PC-3 (cell line): Measurements from ENCODE around the gene KRI1. TPM values are rescaled to one million over a fixed set of nuclear protein-coding genes. Genes with fewer than 3 reads are reported as not detected.

ENCODE experiments used
- ATAC-seq: fragments of 200-7000 bp; cut with Tn5 transposase; 2 replicates; pipeline ENCODE4 v1.9.1; 2020; ENCODE audit warnings: mild to moderate bottlenecking, moderate library complexity
- BruUV-seq: library from RNA; stranded (reverse); fragments of 400-500 nt; replicated peaks from 2 replicates; lab custom pipeline; 2021; lab: Mats Ljungman, UMichigan
- CTCF ChIA-PET: fragments of 300-600 bp; sonication (Branson Sonifier 250); formaldehyde crosslinking; loops from one replicate; lab custom pipeline; 2022; ENCODE audit warnings: antibody characterized with exemption; lab: Charles Lee
- POLR2A ChIA-PET: fragments of 300-600 bp; sonication (Branson Sonifier 250); formaldehyde crosslinking; loops from one replicate; lab custom pipeline; 2022; ENCODE audit warnings: antibody characterized with exemption; ENCODE audit not compliant: unreplicated experiment; lab: Charles Lee
- DNase-seq: peaks from one replicate; pipeline ENCODE4 v3.0.0-alpha.2; 2015
- H2AFZ ChIP-seq: fragments of 300-600 bp; sonication (generic); 2 replicates; pipeline ENCODE4 v1.6.0; 2016; ENCODE audit warnings: antibody characterized with exemption, low read length
- H3F3A ChIP-seq: fragments of 300-600 bp; sonication (generic); one replicate; pipeline ENCODE4 v1.6.0; 2017; ENCODE audit warnings: antibody characterized with exemption, low read length, control low read depth, mild to moderate bottlenecking; ENCODE audit not compliant: unreplicated experiment
- H3K27ac ChIP-seq: fragments of 300-600 bp; sonication (generic); 2 replicates; pipeline ENCODE4 v1.5.1; 2016; ENCODE audit warnings: mild to moderate bottlenecking, low read length
- H3K27me3 ChIP-seq: fragments of 300-600 bp; sonication (generic); 2 replicates; pipeline ENCODE4 v1.6.1; 2016; ENCODE audit warnings: low read length, mixed read lengths
- H3K36me3 ChIP-seq: fragments of 300-600 bp; sonication (generic); 2 replicates; pipeline ENCODE4 v1.6.1; 2016; ENCODE audit warnings: low read depth, mixed run types, low read length, mixed read lengths
- H3K4me1 ChIP-seq: fragments of 300-600 bp; sonication (generic); 2 replicates; pipeline ENCODE4 v1.5.1; 2016; ENCODE audit warnings: low read length; ENCODE audit not compliant: insufficient read depth
- H3K4me2 ChIP-seq: fragments of 300-600 bp; sonication (generic); 2 replicates; pipeline ENCODE4 v1.6.0; 2016; ENCODE audit warnings: low read length
- H3K4me3 ChIP-seq: fragments of 300-600 bp; sonication (generic); 2 replicates; pipeline ENCODE4 v1.5.1; 2016; ENCODE audit warnings: mild to moderate bottlenecking, low read length, mixed read lengths
- H3K79me2 ChIP-seq: fragments of 300-600 bp; sonication (generic); 2 replicates; pipeline ENCODE4 v1.6.1; 2017; ENCODE audit warnings: low read length, mixed read lengths
- H3K9ac ChIP-seq: fragments of 300-600 bp; sonication (generic); 2 replicates; pipeline ENCODE4 v1.6.0; 2016; ENCODE audit warnings: mild to moderate bottlenecking, low read length
- H3K9me2 ChIP-seq: fragments of 300-600 bp; sonication (generic); replicated peaks from 2 replicates; pipeline ENCODE4 v1.6.1; 2016; ENCODE audit warnings: mixed run types, low read length, mixed read lengths
- H3K9me3 ChIP-seq: fragments of 300-600 bp; sonication (generic); 2 replicates; pipeline ENCODE4 v1.6.1; 2016; ENCODE audit warnings: low read length, mixed read lengths
- H4K20me1 ChIP-seq: fragments of 300-600 bp; sonication (generic); 2 replicates; pipeline ENCODE4 v1.6.1; 2016; ENCODE audit warnings: low read length, mixed read lengths
- EZH2 ChIP-seq: fragments of 300-600 bp; sonication (generic); IDR thresholded peaks from one replicate; pipeline ENCODE4 v1.6.1; 2017; ENCODE audit warnings: antibody characterized with exemption, mild to moderate bottlenecking, low read length; ENCODE audit not compliant: unreplicated experiment
- EZH2phosphoT487 ChIP-seq: fragments of 300-600 bp; sonication (generic); IDR thresholded peaks from 2 replicates; pipeline ENCODE4 v1.6.1; 2018; ENCODE audit warnings: mild to moderate bottlenecking, antibody characterized with exemption, low read length, borderline replicate concordance
- intact Hi-C: fragments of 100-400 bp; cut with micrococcal nuclease; formaldehyde crosslinking; loops from 2 replicates; pipeline ENCODE4 v1.9.0; 2023
- total RNA-seq: library from RNA; depleted of rRNA; stranded (reverse); fragments of >200 nt; gene quantifications from 2 replicates; pipeline ENCODE4 v1.2.3, GENCODE V29; 2014
- TF ChIP-seq, protein P1 (sequence below): fragments of 300-600 bp; sonication (generic); conservative IDR thresholded peaks from 2 replicates; pipeline ENCODE4 v1.5.1; 2017; ENCODE audit warnings: antibody characterized with exemption, low read depth, mild to moderate bottlenecking, low read length

KRI1 gene
- total RNA-seq, 1 experiment from 2014 or later, result 72.6 TPM

DNA sequence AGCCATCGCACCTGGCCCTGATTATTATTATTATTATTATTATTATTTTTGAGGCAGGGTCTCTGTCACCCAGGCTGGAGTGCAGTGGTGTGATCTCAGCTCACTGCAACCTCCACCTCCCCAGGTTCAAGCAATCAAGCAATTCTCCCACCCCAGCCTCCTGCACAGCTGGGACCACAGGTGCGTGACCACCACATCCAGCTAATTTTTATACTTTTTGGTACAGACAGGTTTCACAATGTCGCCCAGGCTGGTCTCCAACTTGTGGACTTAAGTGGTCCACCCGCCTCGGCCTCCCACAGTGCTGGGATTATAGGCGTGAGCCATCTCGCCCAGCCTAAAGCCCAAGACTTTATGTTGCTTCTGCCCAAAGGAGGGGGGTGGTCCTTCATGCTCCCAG lies 27.3 kb upstream of the KRI1 start:
- no peaks in the 10 kb centered on the region for H3K27me3 ChIP-seq
- H3K9me3 ChIP-seq, result no peaks in the 10 kb centered on the region
- BruUV-seq, result no TSS peak
- no peak overlapping the region for H3K4me2 ChIP-seq
- no peaks in the 10 kb centered on the region for H3K36me3 ChIP-seq
- ATAC-seq (no peak), DNase-seq (no peak)
- no peak overlapping the region for H3K27ac ChIP-seq
- CTCF ChIA-PET, result no interaction called here
- no peak overlapping the region for H3K9ac ChIP-seq
- H3K79me2 ChIP-seq, result no peaks in the 10 kb centered on the region
- intact Hi-C loops, result no loop called here
- no peak overlapping the region for H2AFZ ChIP-seq
- TF ChIP-seq EZH2phosphoT487 (no peak), EZH2 (no peak)
- TF ChIP-seq, protein P1, sequence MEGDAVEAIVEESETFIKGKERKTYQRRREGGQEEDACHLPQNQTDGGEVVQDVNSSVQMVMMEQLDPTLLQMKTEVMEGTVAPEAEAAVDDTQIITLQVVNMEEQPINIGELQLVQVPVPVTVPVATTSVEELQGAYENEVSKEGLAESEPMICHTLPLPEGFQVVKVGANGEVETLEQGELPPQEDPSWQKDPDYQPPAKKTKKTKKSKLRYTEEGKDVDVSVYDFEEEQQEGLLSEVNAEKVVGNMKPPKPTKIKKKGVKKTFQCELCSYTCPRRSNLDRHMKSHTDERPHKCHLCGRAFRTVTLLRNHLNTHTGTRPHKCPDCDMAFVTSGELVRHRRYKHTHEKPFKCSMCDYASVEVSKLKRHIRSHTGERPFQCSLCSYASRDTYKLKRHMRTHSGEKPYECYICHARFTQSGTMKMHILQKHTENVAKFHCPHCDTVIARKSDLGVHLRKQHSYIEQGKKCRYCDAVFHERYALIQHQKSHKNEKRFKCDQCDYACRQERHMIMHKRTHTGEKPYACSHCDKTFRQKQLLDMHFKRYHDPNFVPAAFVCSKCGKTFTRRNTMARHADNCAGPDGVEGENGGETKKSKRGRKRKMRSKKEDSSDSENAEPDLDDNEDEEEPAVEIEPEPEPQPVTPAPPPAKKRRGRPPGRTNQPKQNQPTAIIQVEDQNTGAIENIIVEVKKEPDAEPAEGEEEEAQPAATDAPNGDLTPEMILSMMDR, result no peak
- H3F3A ChIP-seq, result no peaks in the 10 kb centered on the region
- H4K20me1 ChIP-seq, result no peaks in the 10 kb centered on the region
- H3K4me1 ChIP-seq, result no peaks in the 10 kb centered on the region
- H3K9me2 ChIP-seq, result no peaks in the 10 kb centered on the region
- H3K4me3 ChIP-seq, result no peak overlapping the region
- POLR2A ChIA-PET, result no interaction called here

DNA sequence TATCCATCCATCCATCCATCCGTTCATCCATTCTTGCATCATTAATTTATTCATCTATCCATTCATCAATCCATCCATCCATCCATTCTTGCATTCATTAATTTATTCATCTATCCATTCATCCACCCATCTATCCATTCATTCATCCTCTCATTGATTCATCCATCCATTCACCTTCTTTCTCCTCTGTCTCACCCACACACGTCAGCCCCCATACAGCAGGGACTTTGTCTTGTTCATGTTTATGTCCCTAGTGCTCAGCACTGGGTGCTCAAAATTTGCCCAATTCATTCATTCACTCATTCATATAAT lies 22.0 kb upstream of the KRI1 start:
- H2AFZ ChIP-seq, result no peak overlapping the region
- POLR2A ChIA-PET, result no interaction called here
- H3K9ac ChIP-seq, result no peak overlapping the region
- CTCF ChIA-PET, result no interaction called here
- no peaks in the 10 kb centered on the region for H3F3A ChIP-seq
- H3K79me2 ChIP-seq, result no peaks in the 10 kb centered on the region
- TF ChIP-seq EZH2phosphoT487 (no peak), EZH2 (no peak)
- TF ChIP-seq, protein P1, result no peak
- H3K27ac ChIP-seq, result no peak overlapping the region
- no peaks in the 10 kb centered on the region for H3K9me3 ChIP-seq
- DNase-seq, result no peak
- ATAC-seq, result no peak
- BruUV-seq, result no TSS peak
- H3K4me3 ChIP-seq, result no peak overlapping the region
- intact Hi-C loops, result no loop called here
- no peaks in the 10 kb centered on the region for H3K9me2 ChIP-seq
- H3K4me1 ChIP-seq, result no peaks in the 10 kb centered on the region
- H3K27me3 ChIP-seq, result peaks cover 16% of the 10 kb centered on the region; the same call in 1 of the 2 replicates
- H3K4me2 ChIP-seq, result no peak overlapping the region
- no peaks in the 10 kb centered on the region for H4K20me1 ChIP-seq
- H3K36me3 ChIP-seq, result no peaks in the 10 kb centered on the region

DNA sequence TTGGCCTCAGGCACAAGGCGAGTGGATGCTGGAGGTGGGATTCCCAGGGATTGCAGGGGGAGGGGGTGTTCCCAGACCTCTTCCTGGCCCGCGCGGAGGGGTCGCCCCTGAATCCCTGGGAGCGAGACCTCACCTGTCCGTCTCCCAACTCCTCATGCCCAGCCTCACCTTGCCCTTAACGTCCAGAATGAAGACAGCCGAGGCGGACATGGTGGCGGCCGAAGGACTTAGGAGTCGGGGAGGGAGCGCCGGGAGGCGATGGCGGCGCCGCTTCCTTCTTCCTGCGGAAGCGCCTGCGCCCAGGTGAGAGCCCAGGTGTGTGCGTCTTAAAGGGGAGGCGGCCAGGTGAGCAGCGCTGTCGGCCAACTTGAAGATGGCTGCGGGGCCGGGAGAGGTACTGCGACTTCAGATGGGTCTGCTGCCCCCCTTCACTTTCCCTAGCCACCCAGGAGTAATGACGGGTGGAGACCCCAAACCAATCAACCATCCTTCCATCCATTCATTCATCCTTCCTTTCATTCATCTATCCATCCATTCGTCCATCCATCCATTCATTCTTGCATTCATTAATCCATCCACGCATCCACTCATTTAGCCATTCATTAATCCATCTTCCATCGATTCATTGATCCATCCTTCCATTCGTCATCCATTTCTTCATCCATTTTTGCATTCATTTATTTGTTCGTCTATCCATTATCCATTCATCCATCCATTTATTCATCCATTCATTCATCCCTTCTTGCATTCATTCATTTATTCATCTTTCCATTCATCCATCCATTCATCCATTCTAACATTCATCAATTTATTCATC lies 21.4 kb upstream of the KRI1 start, which contains the start of gene AP1M2:
Gene AP1M2, minus strand, starts transcription at position 291 of the 817 bp plus-strand sequence. Its CDS starts 81 bp downstream, at position 210.
- CTCF ChIA-PET, result no interaction called here
- intact Hi-C loops, result no loop called here
- H3K9me3 ChIP-seq, result no peaks in the 10 kb centered on the region
- H3F3A ChIP-seq, result no peaks in the 10 kb centered on the region
- no TSS peak for BruUV-seq
- peak; percentile 65 for ATAC-seq
- H3K9me2 ChIP-seq, result no peaks in the 10 kb centered on the region
- peak within 1 kb of the TSS; percentile 82 for H3K4me3 ChIP-seq
- H3K4me1 ChIP-seq, result no peaks in the 10 kb centered on the region
- H4K20me1 ChIP-seq, result no peaks in the 10 kb centered on the region
- H3K4me2 ChIP-seq, result peak within 1 kb of the TSS; percentile 76
- DNase-seq, result peak; percentile 37
- peaks cover 16% of the 10 kb centered on the region; the same call in 1 of the 2 replicates for H3K27me3 ChIP-seq
- TF ChIP-seq EZH2, result no peak
- H3K79me2 ChIP-seq, result no peaks in the 10 kb centered on the region
- peak within 1 kb of the TSS; percentile 72 for H3K9ac ChIP-seq
- H3K36me3 ChIP-seq, result no peaks in the 10 kb centered on the region
- POLR2A ChIA-PET, result no interaction called here
- no peak within 1 kb of the TSS for H3K27ac ChIP-seq
- H2AFZ ChIP-seq, result peak within 1 kb of the TSS; percentile 76
